ENCODE measurements around the gene SUSD1.
A peak's percentile ranks its signal among the peaks of the same experiment; 100 is the strongest.

The SUSD1 gene

DNA sequence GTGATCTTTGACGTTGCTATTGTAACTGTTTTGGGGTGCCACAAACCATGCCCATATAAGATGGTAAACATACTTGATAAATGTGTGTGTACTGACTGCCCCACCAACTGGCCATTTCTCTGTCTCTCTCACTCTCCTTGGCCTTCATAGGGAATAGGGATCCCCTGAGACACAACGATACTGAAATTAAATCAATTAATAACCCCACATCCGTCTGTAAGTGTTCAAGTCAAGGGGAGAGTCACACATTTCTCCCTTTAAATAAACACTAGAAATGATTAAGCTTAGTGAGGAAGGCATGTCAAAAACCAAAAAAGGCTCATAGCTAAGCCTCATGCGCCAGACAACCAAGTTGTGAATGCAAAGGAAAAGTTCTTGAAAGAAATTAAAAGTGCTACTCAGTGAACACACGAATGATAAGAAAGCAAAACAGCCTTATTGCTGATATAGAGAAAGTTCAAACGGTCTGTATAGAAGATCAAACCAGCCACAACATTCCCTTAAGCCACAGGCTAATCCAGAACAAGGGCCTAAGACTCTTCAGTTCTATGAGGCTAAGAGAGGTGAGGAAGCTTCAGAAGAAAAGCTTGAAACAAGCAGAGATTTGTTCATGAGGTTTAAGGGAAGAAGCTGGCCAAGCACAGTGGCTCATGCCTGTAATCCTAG, 167.4 kb downstream of the SUSD1 start:
- no peak for DNase-seq

GRCh38 chr9:112006361-112007020, 168.6 kb downstream of the SUSD1 start:
- no peak for DNase-seq

GRCh38 chr9:112005939-112006338, 169.2 kb downstream of the SUSD1 start:
- no peak for DNase-seq

DNA sequence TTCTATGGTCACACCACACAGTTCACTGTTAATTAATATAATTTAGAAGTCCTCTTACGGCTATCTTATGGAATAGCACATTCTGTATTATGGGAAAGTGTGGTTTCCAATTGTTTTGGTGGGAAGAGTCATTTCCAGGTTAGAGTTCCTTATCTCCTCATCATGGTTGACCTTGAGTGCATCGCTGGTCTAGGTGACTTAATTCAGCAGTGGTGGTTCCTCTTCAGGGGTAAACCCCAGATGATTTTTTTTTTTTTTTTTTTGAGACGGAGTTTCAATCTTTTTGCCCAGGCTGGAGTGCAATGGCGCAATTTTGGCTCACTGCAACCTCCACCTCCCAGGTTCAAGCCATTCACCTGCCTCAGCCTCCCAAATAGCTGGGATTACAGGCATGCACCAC, 171.6 kb downstream of the SUSD1 start:
- DNase-seq: no peak

- no peak for DNase-seq
These were observed 172.1 kb downstream of the SUSD1 start for GRCh38 chr9:112002847-112003457.

GRCh38 chr9:112002131-112002846, 172.8 kb downstream of the SUSD1 start:
- peak; percentile 42 for DNase-seq

- DNase-seq: no peak
These were observed 174.4 kb downstream of the SUSD1 start for GRCh38 chr9:112000743-112001142.

- no peak for DNase-seq
These were observed 175.8 kb downstream of the SUSD1 start for GRCh38 chr9:111999319-111999718.

DNA sequence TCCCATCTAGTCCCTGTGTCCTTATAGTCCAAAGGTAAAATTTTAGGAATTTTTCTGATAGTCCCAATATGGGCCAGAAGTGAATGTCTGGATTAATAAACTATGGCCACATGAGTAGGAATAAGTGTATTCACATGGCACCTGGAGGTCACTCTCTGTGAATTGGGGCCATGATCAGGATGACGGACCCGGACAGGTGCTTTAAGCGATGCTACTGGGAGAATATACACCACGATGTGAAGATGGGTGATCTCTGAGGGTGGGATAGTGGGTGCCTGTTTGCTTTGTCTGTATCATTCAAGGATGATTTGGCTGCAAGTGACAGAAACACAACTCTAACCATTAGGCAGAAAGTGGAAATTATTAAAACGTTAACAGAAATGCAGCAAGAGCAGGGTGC, 177.3 kb downstream of the SUSD1 start:
- no peak for DNase-seq

DNA sequence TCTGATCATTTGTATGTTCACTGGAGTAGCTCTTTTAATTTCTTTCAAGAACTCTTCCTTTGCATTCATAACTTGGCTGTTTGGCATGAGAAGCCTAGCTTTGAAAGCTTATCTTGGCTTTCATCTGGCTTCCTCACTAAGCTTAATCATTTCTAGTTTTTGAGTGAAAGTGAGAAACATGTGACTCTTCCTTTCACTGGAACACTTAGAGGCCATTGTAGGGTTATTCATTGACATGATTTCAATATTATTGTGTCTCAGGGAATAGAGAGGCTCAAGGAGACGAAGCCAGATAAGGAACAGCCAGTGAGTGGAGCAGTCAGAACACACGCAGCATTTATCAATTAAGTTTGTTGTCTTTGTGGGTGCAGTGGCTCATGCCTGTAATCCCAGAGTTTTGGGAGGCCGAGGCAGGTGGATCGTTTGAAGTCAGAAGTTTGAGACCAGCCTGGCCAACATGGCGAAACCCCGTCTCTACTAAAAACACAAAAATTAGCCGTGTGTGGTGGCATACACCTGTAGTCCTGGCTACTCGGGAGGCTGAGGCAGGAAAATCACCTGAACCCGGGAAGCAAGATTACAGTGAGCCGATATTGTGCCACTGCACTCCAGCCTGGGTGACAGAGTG, 180.2 kb downstream of the SUSD1 start:
- DNase-seq: peak; percentile 9

- DNase-seq: no peak
These were observed 181.8 kb downstream of the SUSD1 start for GRCh38 chr9:111993319-111993718.

GRCh38 chr9:111992523-111992922, 182.6 kb downstream of the SUSD1 start:
- no peak for DNase-seq

GRCh38 chr9:111991179-111991578, 183.9 kb downstream of the SUSD1 start:
- no peak for DNase-seq
